ENCODE results near the gene PTDSS2. TPM values are rescaled to one million over a fixed set of nuclear protein-coding genes. Genes with fewer than 3 reads are reported as not detected.
A peak's percentile ranks its signal among the peaks of the same experiment; 100 is the strongest.

Gene PTDSS2
- total and polyA plus RNA-seq, 2 of the 13 experiments (the other 11 are each of a cell fraction or from before 2014, with no cell fraction given) = 21.7 to 26.4 TPM

- no peak for TF ChIP-seq BRF2 (CRISPR knock-in tag; IDR thresholded peaks at IDR 0.05)
- TF ChIP-seq MEF2D (CRISPR knock-in tag; IDR thresholded peaks at IDR 0.05) = 0 out of 2 replicates have a peak, but pooled peaks have one; percentile 0
- TF ChIP-seq SOX6 (IDR thresholded peaks at IDR 0.05) = no peak
- peak; percentile 17; the same call in 1 of the 2 replicates for TF ChIP-seq SOX6 (CRISPR knock-in tag; IDR thresholded peaks at IDR 0.05)
- no peak; the same call in 1 of the 2 replicates for TF ChIP-seq ERF (CRISPR knock-in tag; IDR thresholded peaks at IDR 0.05)
- TF ChIP-seq ZNF350 (CRISPR knock-in tag; IDR thresholded peaks at IDR 0.05; ENCODE audit: borderline replicate concordance, low read depth) = no peak
- no peak for TF ChIP-seq MBNL3 (CRISPR knock-in tag; conservative IDR thresholded peaks at IDR 0.05)
- no peak for TF ChIP-seq NCOR1 (IDR thresholded peaks at IDR 0.05; ENCODE audit: borderline replicate concordance, low read length)
- TF ChIP-seq, protein P1, sequence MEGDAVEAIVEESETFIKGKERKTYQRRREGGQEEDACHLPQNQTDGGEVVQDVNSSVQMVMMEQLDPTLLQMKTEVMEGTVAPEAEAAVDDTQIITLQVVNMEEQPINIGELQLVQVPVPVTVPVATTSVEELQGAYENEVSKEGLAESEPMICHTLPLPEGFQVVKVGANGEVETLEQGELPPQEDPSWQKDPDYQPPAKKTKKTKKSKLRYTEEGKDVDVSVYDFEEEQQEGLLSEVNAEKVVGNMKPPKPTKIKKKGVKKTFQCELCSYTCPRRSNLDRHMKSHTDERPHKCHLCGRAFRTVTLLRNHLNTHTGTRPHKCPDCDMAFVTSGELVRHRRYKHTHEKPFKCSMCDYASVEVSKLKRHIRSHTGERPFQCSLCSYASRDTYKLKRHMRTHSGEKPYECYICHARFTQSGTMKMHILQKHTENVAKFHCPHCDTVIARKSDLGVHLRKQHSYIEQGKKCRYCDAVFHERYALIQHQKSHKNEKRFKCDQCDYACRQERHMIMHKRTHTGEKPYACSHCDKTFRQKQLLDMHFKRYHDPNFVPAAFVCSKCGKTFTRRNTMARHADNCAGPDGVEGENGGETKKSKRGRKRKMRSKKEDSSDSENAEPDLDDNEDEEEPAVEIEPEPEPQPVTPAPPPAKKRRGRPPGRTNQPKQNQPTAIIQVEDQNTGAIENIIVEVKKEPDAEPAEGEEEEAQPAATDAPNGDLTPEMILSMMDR (CRISPR knock-in tag; IDR thresholded peaks at IDR 0.05) = peak; percentile 28; the same call in 1 of the 2 replicates
- TF ChIP-seq, protein P2, sequence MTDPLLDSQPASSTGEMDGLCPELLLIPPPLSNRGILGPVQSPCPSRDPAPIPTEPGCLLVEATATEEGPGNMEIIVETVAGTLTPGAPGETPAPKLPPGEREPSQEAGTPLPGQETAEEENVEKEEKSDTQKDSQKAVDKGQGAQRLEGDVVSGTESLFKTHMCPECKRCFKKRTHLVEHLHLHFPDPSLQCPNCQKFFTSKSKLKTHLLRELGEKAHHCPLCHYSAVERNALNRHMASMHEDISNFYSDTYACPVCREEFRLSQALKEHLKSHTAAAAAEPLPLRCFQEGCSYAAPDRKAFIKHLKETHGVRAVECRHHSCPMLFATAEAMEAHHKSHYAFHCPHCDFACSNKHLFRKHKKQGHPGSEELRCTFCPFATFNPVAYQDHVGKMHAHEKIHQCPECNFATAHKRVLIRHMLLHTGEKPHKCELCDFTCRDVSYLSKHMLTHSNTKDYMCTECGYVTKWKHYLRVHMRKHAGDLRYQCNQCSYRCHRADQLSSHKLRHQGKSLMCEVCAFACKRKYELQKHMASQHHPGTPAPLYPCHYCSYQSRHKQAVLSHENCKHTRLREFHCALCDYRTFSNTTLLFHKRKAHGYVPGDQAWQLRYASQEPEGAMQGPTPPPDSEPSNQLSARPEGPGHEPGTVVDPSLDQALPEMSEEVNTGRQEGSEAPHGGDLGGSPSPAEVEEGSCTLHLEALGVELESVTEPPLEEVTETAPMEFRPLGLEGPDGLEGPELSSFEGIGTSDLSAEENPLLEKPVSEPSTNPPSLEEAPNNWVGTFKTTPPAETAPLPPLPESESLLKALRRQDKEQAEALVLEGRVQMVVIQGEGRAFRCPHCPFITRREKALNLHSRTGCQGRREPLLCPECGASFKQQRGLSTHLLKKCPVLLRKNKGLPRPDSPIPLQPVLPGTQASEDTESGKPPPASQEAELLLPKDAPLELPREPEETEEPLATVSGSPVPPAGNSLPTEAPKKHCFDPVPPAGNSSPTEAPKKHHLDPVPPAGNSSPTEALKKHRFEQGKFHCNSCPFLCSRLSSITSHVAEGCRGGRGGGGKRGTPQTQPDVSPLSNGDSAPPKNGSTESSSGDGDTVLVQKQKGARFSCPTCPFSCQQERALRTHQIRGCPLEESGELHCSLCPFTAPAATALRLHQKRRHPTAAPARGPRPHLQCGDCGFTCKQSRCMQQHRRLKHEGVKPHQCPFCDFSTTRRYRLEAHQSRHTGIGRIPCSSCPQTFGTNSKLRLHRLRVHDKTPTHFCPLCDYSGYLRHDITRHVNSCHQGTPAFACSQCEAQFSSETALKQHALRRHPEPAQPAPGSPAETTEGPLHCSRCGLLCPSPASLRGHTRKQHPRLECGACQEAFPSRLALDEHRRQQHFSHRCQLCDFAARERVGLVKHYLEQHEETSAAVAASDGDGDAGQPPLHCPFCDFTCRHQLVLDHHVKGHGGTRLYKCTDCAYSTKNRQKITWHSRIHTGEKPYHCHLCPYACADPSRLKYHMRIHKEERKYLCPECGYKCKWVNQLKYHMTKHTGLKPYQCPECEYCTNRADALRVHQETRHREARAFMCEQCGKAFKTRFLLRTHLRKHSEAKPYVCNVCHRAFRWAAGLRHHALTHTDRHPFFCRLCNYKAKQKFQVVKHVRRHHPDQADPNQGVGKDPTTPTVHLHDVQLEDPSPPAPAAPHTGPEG (CRISPR knock-in tag; IDR thresholded peaks at IDR 0.05) = no peak
Observed at GRCh38 chr11:506995-507726, 57.1 kb downstream of the PTDSS2 start, which contains the start of gene RNH1 (continued).
